ENCODE results near the gene NASP. TPM values are rescaled to one million over a fixed set of nuclear protein-coding genes. Genes with fewer than 3 reads are reported as not detected.

Gene NASP, protein sequence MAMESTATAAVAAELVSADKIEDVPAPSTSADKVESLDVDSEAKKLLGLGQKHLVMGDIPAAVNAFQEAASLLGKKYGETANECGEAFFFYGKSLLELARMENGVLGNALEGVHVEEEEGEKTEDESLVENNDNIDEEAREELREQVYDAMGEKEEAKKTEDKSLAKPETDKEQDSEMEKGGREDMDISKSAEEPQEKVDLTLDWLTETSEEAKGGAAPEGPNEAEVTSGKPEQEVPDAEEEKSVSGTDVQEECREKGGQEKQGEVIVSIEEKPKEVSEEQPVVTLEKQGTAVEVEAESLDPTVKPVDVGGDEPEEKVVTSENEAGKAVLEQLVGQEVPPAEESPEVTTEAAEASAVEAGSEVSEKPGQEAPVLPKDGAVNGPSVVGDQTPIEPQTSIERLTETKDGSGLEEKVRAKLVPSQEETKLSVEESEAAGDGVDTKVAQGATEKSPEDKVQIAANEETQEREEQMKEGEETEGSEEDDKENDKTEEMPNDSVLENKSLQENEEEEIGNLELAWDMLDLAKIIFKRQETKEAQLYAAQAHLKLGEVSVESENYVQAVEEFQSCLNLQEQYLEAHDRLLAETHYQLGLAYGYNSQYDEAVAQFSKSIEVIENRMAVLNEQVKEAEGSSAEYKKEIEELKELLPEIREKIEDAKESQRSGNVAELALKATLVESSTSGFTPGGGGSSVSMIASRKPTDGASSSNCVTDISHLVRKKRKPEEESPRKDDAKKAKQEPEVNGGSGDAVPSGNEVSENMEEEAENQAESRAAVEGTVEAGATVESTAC
- total RNA-seq (2022; extraction: Qiagen RNA extraction) = 102 to 144 TPM (median 116 TPM) in 5 replicates

DNA sequence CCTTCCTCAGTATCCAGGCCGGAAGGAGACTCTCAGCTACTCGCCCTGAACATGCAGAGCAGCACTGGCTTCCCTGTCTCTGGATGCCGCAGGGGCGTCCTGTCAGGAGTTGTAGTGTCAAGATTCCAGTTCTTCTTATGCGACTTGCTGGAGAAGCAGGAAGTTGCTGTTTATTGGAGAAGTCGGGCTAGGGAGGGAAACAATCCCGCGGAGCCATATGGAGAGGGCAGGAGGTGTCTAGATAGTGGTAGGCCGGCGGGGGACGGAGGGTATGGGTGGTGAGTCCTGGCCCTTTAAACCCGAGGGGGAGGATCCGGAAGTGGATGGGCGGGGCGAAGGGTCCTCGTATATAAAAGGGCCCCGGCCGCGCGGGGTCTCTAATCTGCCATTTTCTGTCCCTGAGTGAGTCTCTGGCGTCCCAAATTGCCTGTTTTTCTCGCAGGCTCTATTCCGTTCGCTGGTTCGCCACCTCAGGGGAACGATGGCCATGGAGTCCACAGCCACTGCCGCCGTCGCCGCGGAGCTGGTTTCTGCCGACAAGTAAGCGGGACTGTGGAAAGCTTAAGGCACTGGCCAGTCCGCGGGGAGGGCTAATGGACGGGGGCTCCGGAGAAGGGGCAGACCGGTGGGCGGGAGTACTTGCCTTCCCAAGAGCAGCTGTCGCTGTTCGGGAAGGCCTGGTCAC is at the start of gene NASP:
Gene NASP, plus strand, starts transcription at position 376 of the 685 bp plus-strand sequence. Its CDS starts 106 bp downstream, at position 482.

DNA sequence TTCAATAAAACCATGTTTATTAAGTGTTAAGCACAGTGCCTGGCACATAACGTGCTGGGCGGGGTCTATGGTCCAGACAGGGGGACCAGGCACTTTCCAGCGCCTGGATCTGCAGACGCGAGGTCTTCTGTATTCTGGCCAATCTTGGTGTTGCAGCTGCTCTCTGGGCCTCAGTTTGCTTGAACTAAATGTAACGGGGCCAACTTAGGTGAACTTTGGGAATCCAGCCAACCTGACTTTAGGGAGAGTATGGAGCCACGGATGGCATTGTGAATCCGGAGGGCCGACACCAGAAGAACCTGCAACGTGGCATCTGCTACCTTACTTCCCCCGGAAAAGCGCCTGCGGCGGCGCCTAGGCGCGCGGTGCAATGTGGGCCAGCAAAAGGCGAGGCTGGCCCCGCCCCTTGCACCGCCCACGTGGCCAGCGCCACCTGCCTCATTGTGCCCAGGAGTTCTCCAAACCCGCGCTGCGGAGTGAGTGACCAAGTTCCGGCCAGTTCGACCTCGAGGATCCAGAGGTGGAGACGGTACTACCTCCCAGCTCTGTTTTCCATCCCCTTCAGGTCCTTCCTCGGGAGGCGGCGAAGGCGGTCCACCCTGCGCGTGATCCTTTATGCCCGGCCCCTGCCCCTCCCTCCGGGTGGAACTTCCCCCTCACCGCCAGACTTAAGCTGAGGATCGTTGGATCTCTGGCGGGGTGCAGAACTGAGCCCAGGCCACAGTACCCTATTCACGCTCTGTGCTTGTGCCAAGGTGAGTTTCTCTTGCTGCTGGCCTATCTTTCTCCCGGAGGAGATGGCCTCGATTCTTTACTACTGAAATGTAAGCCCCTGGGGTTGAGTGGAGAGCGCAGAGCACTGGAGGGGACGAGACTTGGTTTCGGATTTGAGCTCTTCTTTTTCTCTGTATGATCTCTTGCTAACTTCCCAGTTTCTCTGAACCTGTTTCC is 33.2 kb upstream of the NASP start, which contains the start of gene AKR1A1:
Gene AKR1A1, plus strand, starts transcription at position 426 of the 951 bp plus-strand sequence. CDS start 10,969 bp downstream, outside the sequence.

GRCh38 chr1:45623972-45624371 is 40.1 kb downstream of the NASP start, which contains the start of gene CCDC17:
Gene CCDC17 (minus strand): TSS chr1:45624054. CDS start chr1:45623909, 145 bp downstream.

Other genes with a start within 250 kb of the NASP start
- 10.8 to 13.4 TPM (median 12.5 TPM) in 5 replicates for gene TOE1, start 243.9 kb upstream of the NASP start, total RNA-seq (2022; extraction: Qiagen RNA extraction)
- gene MUTYH, start 243.6 kb upstream of the NASP start, total RNA-seq (2022; extraction: Qiagen RNA extraction) = 7.1 to 10.8 TPM (median 9.2 TPM) in 5 replicates
- 0.13 to 0.27 TPM (median 0.17 TPM) in 5 replicates for gene TESK2, start 92.9 kb upstream of the NASP start, total RNA-seq (2022; extraction: Qiagen RNA extraction)
- gene CCDC163, start 84.0 kb upstream of the NASP start, total RNA-seq (2022; extraction: Qiagen RNA extraction) = 1.3 to 2.0 TPM (median 1.6 TPM) in 5 replicates
- 2.1 to 2.3 TPM (median 2.3 TPM) in 5 replicates for gene MMACHC, start 83.7 kb upstream of the NASP start, total RNA-seq (2022; extraction: Qiagen RNA extraction)
- 1,895 to 2,135 TPM (median 1,925 TPM) in 5 replicates for gene PRDX1, start 62.2 kb upstream of the NASP start, total RNA-seq (2022; extraction: Qiagen RNA extraction)
- gene AKR1A1, start 33.2 kb upstream of the NASP start, total RNA-seq (2022; extraction: Qiagen RNA extraction) = 73.5 to 78.3 TPM (median 75.2 TPM) in 5 replicates
- 0.14 to 0.26 TPM (median 0.23 TPM) in 5 replicates for gene CCDC17, start 40.0 kb downstream of the NASP start, total RNA-seq (2022; extraction: Qiagen RNA extraction)
- 28.7 to 47.3 TPM (median 31.8 TPM) in 5 replicates for gene GPBP1L1, start 102.5 kb downstream of the NASP start, total RNA-seq (2022; extraction: Qiagen RNA extraction)
- 17.2 to 19.6 TPM (median 19.3 TPM) in 5 replicates for gene TMEM69, start 104.1 kb downstream of the NASP start, total RNA-seq (2022; extraction: Qiagen RNA extraction)
- gene IPP, start 166.6 kb downstream of the NASP start, total RNA-seq (2022; extraction: Qiagen RNA extraction) = 4.0 to 4.9 TPM (median 4.4 TPM) in 5 replicates
- 16.8 to 19.3 TPM (median 17.3 TPM) in 5 replicates for gene MAST2, start 219.6 kb downstream of the NASP start, total RNA-seq (2022; extraction: Qiagen RNA extraction)